ENCODE results near the gene PRKG1. TPM values are rescaled to one million over a fixed set of nuclear protein-coding genes. Genes with fewer than 3 reads are reported as not detected.

PRKG1 gene
- total and polyA plus RNA-seq, 2 of the 8 experiments (the other 6 are each of a cell fraction or from before 2014, with no cell fraction given), result 4.2 to 15.2 TPM

- Histone ChIP-seq H2BK12ac (ENCODE audit: low read depth, low read length) (no peak overlapping the region), H2AFZ (ENCODE audit: low read length) (no peak overlapping the region), H3K79me1 (ENCODE audit: low read depth, low read length) (no peaks in the 10 kb centered on the region), H3K56ac (replicated peaks; ENCODE audit: insufficient read length, low read depth, low read length) (no peak overlapping the region), H3K79me2 (ENCODE audit: control insufficient read depth in 1 of 2, insufficient read depth in 2 of 2, low read length in 2 of 2) (peaks cover 0 to 3% of the 10 kb centered on the region in 2 experiments; a peak in 1 of 4 replicates), H4K91ac (replicated peaks; ENCODE audit: insufficient read length, low read length) (no peak overlapping the region), H2BK5ac (ENCODE audit: low read depth, low read length) (no peak overlapping the region), H3K23ac (ENCODE audit: insufficient read length) (no peak overlapping the region), H2BK120ac (replicated peaks; ENCODE audit: low read depth, low read length) (no peak overlapping the region), H4K8ac (ENCODE audit: extremely low read depth, insufficient read depth, low read length) (no peak overlapping the region), H3K14ac (ENCODE audit: insufficient read length) (no peak overlapping the region), H3K23me2 (ENCODE audit: low read depth, low read length) (no peaks in the 10 kb centered on the region), H3K4me1 (replicated peaks in 1 of 4; ENCODE audit: control insufficient read depth in 3 of 4, insufficient read depth in 4 of 4, low read length in 3 of 4) (peaks cover 0 to 7% (median 0%) of the 10 kb centered on the region in 4 experiments; a peak in 3 of 7 replicates), H3K27ac (ENCODE audit: low read depth, low read length) (no peak overlapping the region), H3K4me3 (ENCODE audit: extremely low read depth in 1 of 4, insufficient read depth in 2 of 4, low read depth in 3 of 4, low read length in 4 of 4) (no peak overlapping the region), H4K5ac (ENCODE audit: insufficient read length, low read depth, low read length) (no peak overlapping the region), H3K18ac (ENCODE audit: extremely low read depth, low read length) (no peak overlapping the region), H3K4ac (replicated peaks; ENCODE audit: insufficient read length, low read depth, low read length) (no peak overlapping the region), H3K36me3 (ENCODE audit: control insufficient read depth in 2 of 4, insufficient read depth in 4 of 4, low read length in 3 of 4) (no peaks in the 10 kb centered on the region; a peak in 1 of 8 replicates), H3K4me2 (ENCODE audit: insufficient read depth in 1 of 2, low read depth in 2 of 2, low read length in 2 of 2) (no peak overlapping the region), H3K27me3 (replicated peaks in 1 of 4; ENCODE audit: control insufficient read depth in 3 of 4, extremely low read depth in 1 of 4, insufficient read depth in 3 of 4, low read length in 3 of 4) (no peaks in the 10 kb centered on the region), H3K9me3 (ENCODE audit: insufficient read depth in 2 of 2, low read depth in 1 of 2, low read length in 1 of 2) (peaks cover 0 to 6% of the 10 kb centered on the region in 2 experiments; a peak in 1 of 4 replicates), H2BK15ac (ENCODE audit: low read length) (no peak overlapping the region; the same call in 1 of the 2 replicates), H2BK20ac (ENCODE audit: low read length) (no peak overlapping the region), H3K9ac (replicated peaks in 1 of 4; ENCODE audit: extremely low read depth in 1 of 4, low read depth in 3 of 4, low read length in 3 of 4) (no peak overlapping the region), H4K20me1 (replicated peaks in 1 of 2; ENCODE audit: control insufficient read depth in 1 of 2, insufficient read depth in 2 of 2, low read length in 2 of 2) (no peaks in the 10 kb centered on the region), H2AK5ac (ENCODE audit: low read depth, low read length) (no peak overlapping the region)
- DNase-seq (ENCODE audit: low read depth in 1 of 2, low spot score in 2 of 2) (no peak), FAIRE-seq (no peak)
- WGBS, 2 experiments (ENCODE audit: extremely low coverage in 1 of 2, insufficient coverage in 1 of 2, insufficient read length in 1 of 2, insufficient replicate concordance in 2 of 2, low coverage in 1 of 2, low lambda C conversion rate in 2 of 2, missing lambda C conversion rate in 1 of 2), result 88% methylated on average over 1 of the region's 1 CpG; no CpG with 5 or more reads in 1 of the 2 experiments
- ChIA-PET CTCF (ENCODE audit: partially characterized antibody) (interaction anchor here (0.6 to 1.2 kb wide), 4 partner anchors 11 to 189 kb away, joined by 3 to 4 read pairs (median 3); no protein-coding TSS in a partner anchor), POLR2A (ENCODE audit: partially characterized antibody) (no interaction called here)
- TF ChIP-seq CBX5 (IDR thresholded peaks at IDR 0.05; ENCODE audit: low read depth, low read length) (no peak), ASH2L (IDR thresholded peaks at IDR 0.05; ENCODE audit: low read length) (no peak), NANOG (IDR thresholded peaks at IDR 0.05; ENCODE audit: insufficient read depth, low read depth, low read length, poor library complexity, severe bottlenecking) (no peak), MAX (IDR thresholded peaks at IDR 0.05) (no peak)
These were observed 198.3 kb downstream of the PRKG1 start for GRCh38 chr10:51272555-51272954.

Data from H1 (cell line).